Central memory CD8-positive, alpha-beta T cell (primary cell): ENCODE data around the gene MAP3K2.

Experiments
- ATAC-seq: fragments of 150-1000 bp; cut with Tn5 transposase; replicated peaks from 2 replicates; pipeline ENCODE4 v1.10.0; 2022; ENCODE audit warnings: mild to moderate bottlenecking, moderate FRiP score, moderate number of reproducible peaks; ENCODE audit not compliant: poor library complexity, severe bottlenecking; ENCODE audit errors: extremely low read depth
- DNase-seq, 2 donors: peaks; one replicate each; pipeline ENCODE4 v3.0.0; 2021; ENCODE audit warnings: low spot score in 2 of 2
- H3K27ac Mint-ChIP-seq: one replicate; pipeline ENCODE4 v1.8.0; 2022; ENCODE audit warnings: low read depth, mild to moderate bottlenecking, moderate library complexity, mixed read lengths
- H3K27me3 Mint-ChIP-seq: one replicate; pipeline ENCODE4 v1.8.0; 2022; ENCODE audit warnings: mixed read lengths
- H3K36me3 Mint-ChIP-seq: one replicate; pipeline ENCODE4 v1.8.0; 2022; ENCODE audit warnings: mild to moderate bottlenecking, moderate library complexity, mixed read lengths; ENCODE audit not compliant: insufficient read depth
- H3K4me1 Mint-ChIP-seq: one replicate; pipeline ENCODE4 v1.8.0; 2022; ENCODE audit warnings: mixed read lengths
- H3K4me3 Mint-ChIP-seq: one replicate; pipeline ENCODE4 v1.8.0; 2022; ENCODE audit warnings: mild to moderate bottlenecking, moderate library complexity, mixed read lengths
- H3K9me3 Mint-ChIP-seq: one replicate; pipeline ENCODE4 v1.8.0; 2022; ENCODE audit warnings: mixed read lengths

MAP3K2 gene

GRCh38 chr2:127270663-127271062 lies 117.1 kb downstream of the MAP3K2 start:
- peaks cover 80% of the 10 kb centered on the region for H3K36me3 Mint-ChIP-seq
- DNase-seq (no peak), ATAC-seq (no peak)
- H3K4me3 Mint-ChIP-seq = no peak overlapping the region
- peaks cover 14% of the 10 kb centered on the region for H3K4me1 Mint-ChIP-seq
- H3K27ac Mint-ChIP-seq = no peak overlapping the region
- no peaks in the 10 kb centered on the region for H3K9me3 Mint-ChIP-seq
- no peaks in the 10 kb centered on the region for H3K27me3 Mint-ChIP-seq

- Mint-ChIP-seq H3K36me3 (peaks cover 44% of the 10 kb centered on the region), H3K4me1 (no peaks in the 10 kb centered on the region), H3K4me3 (no peak overlapping the region), H3K27ac (no peak overlapping the region), H3K9me3 (no peaks in the 10 kb centered on the region), H3K27me3 (no peaks in the 10 kb centered on the region)
- ATAC-seq (no peak), DNase-seq (no peak)
These were observed 125.9 kb downstream of the MAP3K2 start for GRCh38 chr2:127261804-127262406.

GRCh38 chr2:127259355-127259754 lies 128.4 kb downstream of the MAP3K2 start:
- H3K27me3 Mint-ChIP-seq = no peaks in the 10 kb centered on the region
- H3K4me1 Mint-ChIP-seq = no peaks in the 10 kb centered on the region
- H3K36me3 Mint-ChIP-seq = peaks cover 31% of the 10 kb centered on the region
- no peaks in the 10 kb centered on the region for H3K9me3 Mint-ChIP-seq
- no peak overlapping the region for H3K4me3 Mint-ChIP-seq
- DNase-seq = no peak
- peak overlapping the region; percentile 74 for H3K27ac Mint-ChIP-seq
- ATAC-seq = no peak

GRCh38 chr2:127256866-127257265 lies 130.9 kb downstream of the MAP3K2 start:
- Mint-ChIP-seq H3K9me3 (no peaks in the 10 kb centered on the region), H3K4me3 (no peak overlapping the region), H3K36me3 (peaks cover 29% of the 10 kb centered on the region), H3K4me1 (no peaks in the 10 kb centered on the region), H3K27me3 (no peaks in the 10 kb centered on the region), H3K27ac (no peak overlapping the region)
- DNase-seq (no peak), ATAC-seq (no peak)

GRCh38 chr2:127256381-127256780 lies 131.4 kb downstream of the MAP3K2 start:
- Mint-ChIP-seq H3K27ac (no peak overlapping the region), H3K4me1 (no peaks in the 10 kb centered on the region), H3K36me3 (peaks cover 31% of the 10 kb centered on the region), H3K9me3 (no peaks in the 10 kb centered on the region), H3K4me3 (no peak overlapping the region), H3K27me3 (no peaks in the 10 kb centered on the region)
- DNase-seq = no peak
- no peak for ATAC-seq

GRCh38 chr2:127255721-127256120 lies 132.1 kb downstream of the MAP3K2 start:
- Mint-ChIP-seq H3K27ac (peak overlapping the region; percentile 3), H3K36me3 (peaks cover 29% of the 10 kb centered on the region), H3K4me1 (no peaks in the 10 kb centered on the region), H3K27me3 (no peaks in the 10 kb centered on the region), H3K4me3 (no peak overlapping the region), H3K9me3 (no peaks in the 10 kb centered on the region)
- no peak for DNase-seq
- no peak for ATAC-seq

- no peak overlapping the region for H3K4me3 Mint-ChIP-seq
- DNase-seq (no peak), ATAC-seq (no peak)
- peaks cover 24% of the 10 kb centered on the region for H3K36me3 Mint-ChIP-seq
- H3K4me1 Mint-ChIP-seq = no peaks in the 10 kb centered on the region
- no peaks in the 10 kb centered on the region for H3K27me3 Mint-ChIP-seq
- H3K9me3 Mint-ChIP-seq = no peaks in the 10 kb centered on the region
- peak overlapping the region; percentile 3 for H3K27ac Mint-ChIP-seq
These were observed 132.6 kb downstream of the MAP3K2 start for GRCh38 chr2:127255146-127255545.

GRCh38 chr2:127254386-127254981 lies 133.3 kb downstream of the MAP3K2 start:
- no peaks in the 10 kb centered on the region for H3K9me3 Mint-ChIP-seq
- H3K27ac Mint-ChIP-seq = peak overlapping the region; percentile 3
- no peaks in the 10 kb centered on the region for H3K4me1 Mint-ChIP-seq
- no peaks in the 10 kb centered on the region for H3K27me3 Mint-ChIP-seq
- peaks cover 20% of the 10 kb centered on the region for H3K36me3 Mint-ChIP-seq
- DNase-seq = no peak
- no peak for ATAC-seq
- no peak overlapping the region for H3K4me3 Mint-ChIP-seq
